Body of pancreas (tissue), 4 donors: ENCODE data around the gene MACROH2A2. TPM values are rescaled to one million over a fixed set of nuclear protein-coding genes. Genes with fewer than 3 reads are reported as not detected.
"Not testable (repeated sequence)": the region's sequence is repeated elsewhere in the genome, so short reads cannot be mapped to it uniquely, and the experiment has no call there.

ENCODE experiments used
- ATAC-seq: fragments of 150-250 bp; one replicate; pipeline ENCODE4 v1.9.1; 2016
- DNase-seq, 4 donors: peaks; one replicate each; pipeline ENCODE4 v3.0.0-alpha.2; 2019
- H3K27ac ChIP-seq, 4 donors: fragments of 200-600 bp; sonication (generic); 1 replicate in 3 of 4; 2 replicates in 1 of 4; pipeline versions ENCODE4 v1.5.1 to v1.6.1; 2016 to 2019; ENCODE audit warnings: mild to moderate bottlenecking in 1 of 4, mixed read lengths in 1 of 4, moderate library complexity in 1 of 4
- H3K27me3 ChIP-seq, 2 donors: fragments of 200-600 bp; sonication (generic); one replicate each; pipeline ENCODE4 v1.6.0; 2016; ENCODE audit warnings: mild to moderate bottlenecking in 1 of 2
- H3K36me3 ChIP-seq, 2 donors: fragments of 200-600 bp; sonication (generic); replicated peaks in 1 of 2; 2 replicates each; pipeline ENCODE4 v1.5.1; 2016; ENCODE audit warnings: low read depth in 2 of 2; ENCODE audit not compliant: insufficient read depth in 1 of 2
- H3K4me1 ChIP-seq: fragments of 200-600 bp; sonication (generic); one replicate; pipeline ENCODE4 v1.6.0; 2016
- H3K4me3 ChIP-seq, 2 donors: fragments of 200-600 bp; sonication (generic); 1 replicate in 1 of 2; 2 replicates in 1 of 2; pipeline ENCODE4 v1.5.1; 2016 to 2019
- H3K9me3 ChIP-seq, 3 donors: fragments of 200-600 bp; sonication (generic); 1 replicate in 2 of 3; 2 replicates in 1 of 3; pipeline ENCODE4 v1.5.1; 2016
- CTCF ChIP-seq, 7 experiments: fragments of 450-650 bp in 4 of 7; fragments of 200-600 bp in 3 of 7; sonication (generic) in 3 of 7; IDR thresholded peaks; one replicate each; pipeline ENCODE4 v1.5.1; 2016 to 2019; ENCODE audit warnings: antibody characterized with exemption in 7 of 7
- POLR2A ChIP-seq, 3 donors: fragments of 450-650 bp; IDR thresholded peaks; one replicate each; pipeline ENCODE4 v1.6.1; 2016; ENCODE audit warnings: antibody characterized with exemption in 3 of 3, mild to moderate bottlenecking in 2 of 3
- WGBS, 2 donors: methylation state at CpG; one replicate each; pipeline ENCODE4 v1.1.5; 2017; 5-methylcytosine and 5-hydroxymethylcytosine counted together
- intact Hi-C: fragments of 100-400 bp; cut with DNase I; formaldehyde crosslinking; loops from one replicate; pipeline ENCODE4 v1.15.1; 2023
- total RNA-seq, 2 donors: library from RNA; depleted of rRNA; stranded (reverse); fragments of >200 nt; gene quantifications; one replicate each; pipeline ENCODE4 v1.1.0, GENCODE V29; 2016

Gene MACROH2A2
- total RNA-seq, 2 donors from 2014 or later = 0.99 to 10.6 TPM

GRCh38 chr10:70070834-70071233 lies 18.2 kb downstream of the MACROH2A2 start:
- Histone ChIP-seq H3K27ac (no peak overlapping the region), H3K36me3 (no peaks in the 10 kb centered on the region), H3K27me3 (no peaks in the 10 kb centered on the region), H3K9me3 (no peaks in the 10 kb centered on the region), H3K4me3 (no peak overlapping the region), H3K4me1 (no peaks in the 10 kb centered on the region)
- DNase-seq (no peak), ATAC-seq (no peak)
- TF ChIP-seq POLR2A (IDR thresholded peaks at IDR 0.05) (no peak), CTCF (IDR thresholded peaks at IDR 0.05) (no peak)
- 89 to 97% methylated on average over 11 of the region's 11 CpGs for WGBS, 2 donors
- intact Hi-C loops = no loop called here

- ATAC-seq (no peak), DNase-seq (no peak)
- 94% methylated on average over 2 of the region's 2 CpGs for whole genome bisulfite sequencing, 2 donors
- Histone ChIP-seq H3K9me3 (no peaks in the 10 kb centered on the region), H3K27ac (no peak overlapping the region), H3K4me3 (no peak overlapping the region), H3K4me1 (no peaks in the 10 kb centered on the region), H3K27me3 (no peaks in the 10 kb centered on the region), H3K36me3 (no peaks in the 10 kb centered on the region)
- intact Hi-C loops = no loop called here
- TF ChIP-seq POLR2A (IDR thresholded peaks at IDR 0.05) (no peak), CTCF (IDR thresholded peaks at IDR 0.05) (no peak)
Observed at GRCh38 chr10:70074165-70074564, 21.5 kb downstream of the MACROH2A2 start.

GRCh38 chr10:70074971-70075370 lies 22.3 kb downstream of the MACROH2A2 start:
- Histone ChIP-seq H3K27ac (no peak overlapping the region), H3K4me1 (no peaks in the 10 kb centered on the region), H3K36me3 (no peaks in the 10 kb centered on the region), H3K27me3 (no peaks in the 10 kb centered on the region), H3K9me3 (no peaks in the 10 kb centered on the region), H3K4me3 (no peak overlapping the region)
- DNase-seq (no peak), ATAC-seq (no peak)
- intact Hi-C loops = no loop called here
- WGBS, 2 donors = 94 to 95% methylated on average over 2 of the region's 2 CpGs
- TF ChIP-seq CTCF (IDR thresholded peaks at IDR 0.05) (no peak), POLR2A (IDR thresholded peaks at IDR 0.05) (no peak)

GRCh38 chr10:70078329-70078728 lies 25.7 kb downstream of the MACROH2A2 start:
- ATAC-seq = no peak
- Histone ChIP-seq H3K27me3 (no peaks in the 10 kb centered on the region), H3K9me3 (no peaks in the 10 kb centered on the region), H3K4me3 (no peak overlapping the region), H3K36me3 (no peaks in the 10 kb centered on the region), H3K27ac (no peak overlapping the region), H3K4me1 (no peaks in the 10 kb centered on the region)
- WGBS, 2 donors = 95 to 96% methylated on average over 5 of the region's 5 CpGs
- TF ChIP-seq CTCF (IDR thresholded peaks at IDR 0.05) (no peak), POLR2A (IDR thresholded peaks at IDR 0.05) (no peak)
- intact Hi-C loops = no loop called here
- DNase-seq = no peak

GRCh38 chr10:70078937-70079336 lies 26.3 kb downstream of the MACROH2A2 start:
- no peak overlapping the region for H3K27ac ChIP-seq
- H3K9me3 ChIP-seq = no peaks in the 10 kb centered on the region
- H3K36me3 ChIP-seq = no peaks in the 10 kb centered on the region
- ATAC-seq (no peak), DNase-seq (no peak)
- WGBS, 2 donors = 84 to 91% methylated on average over 7 of the region's 7 CpGs
- no peaks in the 10 kb centered on the region for H3K4me1 ChIP-seq
- TF ChIP-seq POLR2A (IDR thresholded peaks at IDR 0.05) = no peak
- no peak for TF ChIP-seq CTCF (IDR thresholded peaks at IDR 0.05)
- no peak overlapping the region for H3K4me3 ChIP-seq
- intact Hi-C loops = no loop called here
- no peaks in the 10 kb centered on the region for H3K27me3 ChIP-seq

- H3K9me3 ChIP-seq, H3K4me1 ChIP-seq, H3K36me3 ChIP-seq, H3K27ac ChIP-seq, ATAC-seq, DNase-seq, H3K27me3 ChIP-seq, H3K4me3 ChIP-seq, intact Hi-C loops: not testable (repeated sequence)
- WGBS, 2 donors = 90 to 93% methylated on average over 2 of the region's 2 CpGs
Observed at GRCh38 chr10:70080789-70081188, 28.1 kb downstream of the MACROH2A2 start.
